K562 (cell line): ENCODE measurements around the gene AHNAK.
A peak's percentile ranks its signal among the peaks of the same experiment; 100 is the strongest.

Source experiments
- AFF4 ChIP-seq: sonication (generic); formaldehyde crosslinking; IDR thresholded peaks from 2 replicates; pipeline ENCODE4 v1.8.0; 2023; ENCODE audit warnings: mild to moderate bottlenecking, missing genetic modification reagents
- ARID4B ChIP-seq: sonication (generic); formaldehyde crosslinking; IDR thresholded peaks from 2 replicates; pipeline ENCODE4 v1.8.0; 2022; ENCODE audit warnings: mild to moderate bottlenecking, missing genetic modification reagents
- BRCA1 ChIP-seq, 2 experiments: fragments of 450-650 bp in 1 of 2; sonication (generic) in 1 of 2; formaldehyde crosslinking in 1 of 2; IDR thresholded peaks; 2 replicates each; pipeline versions ENCODE4 v1.5.0 to v1.6.1; 2017 to 2020; ENCODE audit warnings: mild to moderate bottlenecking in 1 of 2, missing genetic modification reagents in 1 of 2
- CBFA2T2 ChIP-seq: fragments of 450-650 bp; conservative IDR thresholded peaks from 2 replicates; pipeline ENCODE4 v1.6.1; 2017; ENCODE audit warnings: mild to moderate bottlenecking
- ELF1 ChIP-seq: fragments of 200-800 bp; sonication (Bioruptor generic); IDR thresholded peaks from 2 replicates; pipeline ENCODE4 v1.6.1; 2016; ENCODE audit warnings: missing genetic modification characterization, missing compliant biosample characterization
- EZH2 ChIP-seq: IDR thresholded peaks from 2 replicates; pipeline ENCODE4 v1.6.1; 2012; ENCODE audit warnings: low read depth, mild to moderate bottlenecking, inconsistent platforms, low read length, borderline replicate concordance
- JUND ChIP-seq, 2 experiments: IDR thresholded peaks; 2 replicates in 1 of 2; 3 replicates in 1 of 2; pipeline ENCODE4 v1.6.1; 2011; ENCODE audit warnings: borderline replicate concordance in 2 of 2, low read depth in 2 of 2, low read length in 2 of 2, improper control_type of control experiment in 1 of 2, missing biosample characterization in 1 of 2, missing genetic modification characterization in 1 of 2, missing genetic modification reagents in 1 of 2
- ZBTB40 ChIP-seq, 2 experiments: fragments of 450-650 bp in 1 of 2; sonication (generic) in 1 of 2; formaldehyde crosslinking in 1 of 2; IDR thresholded peaks; 2 replicates each; pipeline versions ENCODE4 v1.7.1 to v1.9.0; 2016 to 2022; ENCODE audit warnings: inconsistent platforms in 1 of 2, mild to moderate bottlenecking in 1 of 2, missing genetic modification reagents in 1 of 2
- ZBTB43 ChIP-seq: sonication (generic); formaldehyde crosslinking; IDR thresholded peaks from 2 replicates; pipeline ENCODE4 v1.8.0; 2023; ENCODE audit warnings: mild to moderate bottlenecking, missing genetic modification reagents
- ZNF589 ChIP-seq: fragments of 200-800 bp; sonication (Bioruptor generic); IDR thresholded peaks from 2 replicates; pipeline ENCODE4 v1.6.1; 2016; ENCODE audit warnings: low read depth, missing genetic modification characterization, missing compliant biosample characterization

GRCh38 chr11:62394825-62395538 lies 151.6 kb downstream of the AHNAK start:
- no peak for TF ChIP-seq ZBTB43 (CRISPR knock-in tag)
- TF ChIP-seq CBFA2T2, result no peak
- no peak for TF ChIP-seq ARID4B (CRISPR knock-in tag)
- TF ChIP-seq AFF4, result no peak
- no peak for TF ChIP-seq ELF1 (tag)
- no peak for TF ChIP-seq ZBTB40 (IDR thresholded peaks at IDR 0.05)
- no peak for TF ChIP-seq ZBTB40 (CRISPR knock-in tag; IDR thresholded peaks at IDR 0.05)
- TF ChIP-seq JUND (IDR thresholded peaks at IDR 0.05; ENCODE audit: borderline replicate concordance, low read depth, low read length), result 0 out of 2 replicates have a peak, but pooled peaks have one; percentile 13
- 0 out of 3 replicates have a peak, but pooled peaks have one; percentile 8 for TF ChIP-seq JUND (tag; IDR thresholded peaks at IDR 0.05; ENCODE audit: borderline replicate concordance, low read depth, low read length)
- TF ChIP-seq ZNF589 (CRISPR knock-in tag), result no peak
- TF ChIP-seq EZH2, result no peak
- no peak for TF ChIP-seq BRCA1 (IDR thresholded peaks at IDR 0.05)
- TF ChIP-seq BRCA1 (CRISPR knock-in tag; IDR thresholded peaks at IDR 0.05), result no peak
